ENCODE results near the gene COLQ.
A peak's percentile ranks its signal among the peaks of the same experiment; 100 is the strongest.
"Not testable (repeated sequence)": the region's sequence is repeated elsewhere in the genome, so short reads cannot be mapped to it uniquely, and the experiment has no call there.

Gene COLQ

GRCh38 chr3:15486979-15487378, 34.5 kb downstream of the COLQ start:
- DNase-seq, result no peak

- no peak for DNase-seq
Observed at GRCh38 chr3:15486020-15486419, 35.5 kb downstream of the COLQ start.

GRCh38 chr3:15484551-15484950, 37.0 kb downstream of the COLQ start:
- DNase-seq, result not testable (repeated sequence)

GRCh38 chr3:15479400-15480224, 41.9 kb downstream of the COLQ start:
- no peak for DNase-seq

- DNase-seq, result no peak
Observed at GRCh38 chr3:15478640-15478979, 42.9 kb downstream of the COLQ start.

DNA sequence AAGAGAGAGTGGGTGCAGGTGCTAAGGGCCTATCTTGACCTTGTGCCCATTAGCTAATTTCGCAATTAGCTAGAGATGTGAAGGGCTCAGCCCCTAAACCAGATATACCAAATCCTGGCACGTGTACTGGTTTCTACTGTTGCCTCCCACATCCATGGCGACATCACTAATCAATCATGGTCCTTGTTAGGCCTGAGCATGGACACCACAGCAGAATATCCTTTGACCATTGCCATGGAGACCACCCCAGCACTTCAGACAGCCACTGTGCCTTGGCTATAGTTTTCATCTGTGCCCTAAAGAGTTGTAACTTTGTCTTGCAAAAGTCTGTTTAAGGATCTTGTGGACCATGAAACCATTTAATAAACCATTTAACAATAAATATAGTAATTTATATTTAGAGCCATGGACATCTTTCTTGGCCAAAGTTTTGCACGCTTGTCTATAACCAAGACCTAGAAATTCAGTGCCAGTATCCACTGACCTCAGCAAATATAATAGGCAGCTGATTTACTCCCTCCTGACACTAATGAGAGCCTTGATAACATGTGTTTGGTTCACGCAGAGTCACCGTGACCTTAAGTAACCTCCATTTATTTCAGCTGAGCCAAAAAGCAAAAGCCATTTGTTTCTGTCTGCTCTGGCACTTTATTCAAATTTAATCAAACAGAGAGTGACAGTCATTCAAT, 43.4 kb downstream of the COLQ start:
- DNase-seq, result no peak

- DNase-seq, result peak; percentile 52
Observed at GRCh38 chr3:15476378-15476777, 45.1 kb downstream of the COLQ start.

- DNase-seq, result no peak
Observed at GRCh38 chr3:15475161-15475560, 46.3 kb downstream of the COLQ start.

DNA sequence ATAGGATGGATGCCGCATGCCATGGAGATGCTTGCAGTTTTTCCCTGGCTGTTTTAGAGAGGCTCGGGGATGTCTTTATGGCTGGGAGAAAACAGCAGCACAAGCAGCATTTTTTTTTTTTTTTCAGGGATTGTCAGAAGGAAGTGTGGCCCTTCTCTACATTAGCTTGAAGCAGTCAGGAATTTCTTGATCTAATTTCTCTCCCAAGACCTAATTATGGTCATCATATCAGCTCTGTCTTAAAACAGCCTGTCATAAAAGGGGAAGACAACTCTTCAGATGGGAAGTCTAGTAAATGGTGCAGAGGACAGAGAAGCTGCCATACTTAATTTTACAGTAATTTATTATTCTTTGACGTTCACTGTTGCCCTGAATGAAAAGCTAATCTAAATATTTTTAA, 49.6 kb downstream of the COLQ start:
- no peak for DNase-seq

DNA sequence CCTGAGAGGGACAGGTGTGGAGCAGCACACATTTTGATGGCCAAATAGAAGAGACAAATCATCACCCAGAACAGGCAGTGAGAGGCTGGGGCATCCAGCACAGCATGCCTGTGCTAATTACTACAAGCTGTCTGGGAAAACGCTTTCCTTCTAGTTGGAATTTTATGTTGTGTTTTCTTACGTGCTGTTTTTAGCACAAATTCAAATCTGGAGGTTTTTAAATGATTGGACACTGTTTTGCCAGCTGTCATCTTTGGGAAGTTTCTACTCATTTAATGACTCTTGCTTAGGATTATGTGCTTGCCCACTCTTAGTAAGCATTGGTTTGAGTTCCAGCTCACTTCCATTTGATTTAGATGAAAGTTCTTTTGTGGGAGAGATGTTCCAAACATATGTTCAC, 50.7 kb downstream of the COLQ start:
- DNase-seq, result no peak

- DNase-seq, result no peak
Observed at GRCh38 chr3:15470261-15470660, 51.2 kb downstream of the COLQ start.

GRCh38 chr3:15467227-15468181, 54.0 kb downstream of the COLQ start:
- DNase-seq, result peak; percentile 42

GRCh38 chr3:15465876-15466585, 55.5 kb downstream of the COLQ start:
- no peak for DNase-seq

- DNase-seq, result no peak
Observed at GRCh38 chr3:15462451-15462850, 59.1 kb downstream of the COLQ start.

DNA sequence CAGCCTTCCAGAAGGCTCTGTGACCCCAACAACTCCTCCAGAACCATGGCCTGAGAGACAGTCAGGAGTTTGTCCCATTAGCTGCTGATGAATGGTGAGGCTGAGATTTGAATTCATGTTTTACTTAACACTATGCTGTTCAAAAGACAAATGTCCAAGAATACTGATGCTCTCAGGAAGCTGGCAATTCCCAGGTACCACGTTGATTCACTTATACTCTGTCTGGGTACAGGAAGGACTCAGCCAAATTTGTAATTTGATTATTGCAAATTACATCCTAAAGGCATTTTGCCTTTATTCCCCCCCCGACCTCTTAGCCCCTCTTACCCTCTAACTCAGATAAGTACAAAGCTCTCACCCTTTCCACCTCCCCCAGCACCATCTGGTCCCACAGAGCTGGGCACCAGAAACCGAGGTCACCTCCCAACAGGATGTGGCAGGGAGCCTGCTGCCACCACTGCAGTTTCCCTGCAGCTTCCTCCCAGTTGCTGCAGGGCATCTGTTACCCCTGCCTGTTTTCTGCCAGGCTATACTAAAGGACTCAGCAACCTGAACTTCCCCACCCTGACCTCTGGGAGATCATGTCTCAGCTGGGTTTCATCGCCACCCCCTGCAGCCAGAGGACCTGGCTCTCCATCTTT, 60.5 kb downstream of the COLQ start:
- peak; percentile 41 for DNase-seq

- DNase-seq, result no peak
Observed at GRCh38 chr3:15458212-15458780, 63.2 kb downstream of the COLQ start.

DNA sequence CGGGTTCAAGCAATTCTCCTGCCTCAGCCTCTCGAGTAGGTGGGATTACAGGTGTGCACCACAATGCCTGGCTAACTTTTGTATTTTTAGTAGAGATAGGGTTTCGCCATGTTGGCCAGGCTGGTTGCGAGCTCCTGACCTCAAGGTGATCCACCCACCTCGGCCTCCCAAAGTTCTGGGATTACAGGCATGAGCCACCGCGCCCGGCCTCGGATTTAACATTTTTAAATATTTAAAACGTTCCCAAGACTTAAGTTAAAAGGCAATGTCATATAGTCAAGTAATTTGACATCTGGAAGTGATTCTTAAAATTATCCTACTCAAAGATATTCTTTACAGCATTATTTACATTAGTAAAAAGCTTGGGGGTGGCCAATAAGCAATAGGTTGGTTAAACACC, 64.6 kb downstream of the COLQ start:
- not testable (repeated sequence) for DNase-seq

DNA sequence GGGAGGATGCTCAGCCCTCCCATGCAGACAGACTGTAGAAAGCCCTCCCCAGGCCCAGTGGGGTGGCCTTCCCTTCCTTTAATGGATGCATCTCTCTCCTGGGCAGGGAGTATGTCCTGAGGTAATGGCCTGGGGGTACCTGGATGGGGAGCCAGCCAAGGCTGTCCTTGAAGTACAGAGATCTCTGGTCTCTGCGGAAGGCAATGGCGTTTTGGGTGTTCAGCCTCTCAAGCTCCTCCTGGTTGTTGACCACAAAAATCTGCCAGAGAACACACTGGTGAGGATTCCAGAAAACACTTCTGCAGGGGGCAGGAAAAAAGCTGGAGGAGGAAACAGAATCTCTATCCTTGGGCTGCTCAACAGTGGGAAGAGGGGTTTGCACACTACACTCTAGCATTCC, 65.2 kb downstream of the COLQ start:
- DNase-seq, result no peak

DNA sequence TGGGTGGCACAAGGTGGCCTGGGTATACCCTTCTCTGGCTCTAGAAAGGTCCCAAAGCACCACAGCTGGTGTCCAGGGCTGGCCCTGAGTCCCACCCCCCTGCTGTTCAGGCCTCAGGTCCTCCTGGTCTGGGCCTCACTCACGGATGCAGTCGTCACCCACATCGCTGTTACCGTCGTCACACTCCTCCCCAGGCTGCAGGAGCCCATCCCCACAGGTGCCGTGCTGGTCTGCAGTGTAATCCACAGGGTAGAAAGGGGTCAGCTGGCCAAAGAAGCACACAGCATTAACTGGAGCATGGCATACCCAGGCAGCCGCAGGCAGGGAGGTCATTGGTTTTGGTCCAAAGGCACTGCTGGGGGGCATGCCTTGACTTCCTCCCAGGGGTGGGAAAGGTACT, 65.8 kb downstream of the COLQ start:
- no peak for DNase-seq

DNA sequence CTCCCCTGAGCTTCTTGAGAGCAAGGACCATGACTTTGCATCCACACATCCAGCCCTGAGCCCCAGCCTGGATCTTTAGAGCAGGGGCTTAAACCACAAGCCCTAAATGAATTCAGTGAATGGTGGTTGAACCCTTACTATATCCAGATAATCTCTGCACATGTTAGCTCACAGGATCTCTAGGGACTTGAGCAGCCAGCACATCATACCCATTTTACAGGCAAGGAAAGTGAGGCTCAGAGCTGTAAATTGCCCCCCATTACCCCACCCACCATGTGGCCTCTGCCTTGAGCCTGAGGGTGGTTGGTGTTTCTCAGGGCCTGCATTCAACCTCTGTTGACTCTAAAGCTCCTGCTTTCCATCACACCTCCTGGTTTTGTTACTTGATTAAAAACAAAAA, 66.5 kb downstream of the COLQ start:
- no peak for DNase-seq

- no peak for DNase-seq
Observed at GRCh38 chr3:15453991-15454625, 67.4 kb downstream of the COLQ start.
